Measurements from ENCODE around the gene PTS.
"Not testable (repeated sequence)": the region's sequence is repeated elsewhere in the genome, so short reads cannot be mapped to it uniquely, and the experiment has no call there.

PTS gene

GRCh38 chr11:112226062-112226830 lies at the start of gene PTS:
Gene PTS (plus strand): TSS chr11:112226428. CDS start chr11:112226444, 16 bp downstream.
- peak; percentile 91 for DNase-seq (ENCODE audit: low read depth)

- DNase-seq (ENCODE audit: low read depth) = no peak
These were observed 48.6 kb upstream of the PTS start for GRCh38 chr11:112177589-112177988.

DNA sequence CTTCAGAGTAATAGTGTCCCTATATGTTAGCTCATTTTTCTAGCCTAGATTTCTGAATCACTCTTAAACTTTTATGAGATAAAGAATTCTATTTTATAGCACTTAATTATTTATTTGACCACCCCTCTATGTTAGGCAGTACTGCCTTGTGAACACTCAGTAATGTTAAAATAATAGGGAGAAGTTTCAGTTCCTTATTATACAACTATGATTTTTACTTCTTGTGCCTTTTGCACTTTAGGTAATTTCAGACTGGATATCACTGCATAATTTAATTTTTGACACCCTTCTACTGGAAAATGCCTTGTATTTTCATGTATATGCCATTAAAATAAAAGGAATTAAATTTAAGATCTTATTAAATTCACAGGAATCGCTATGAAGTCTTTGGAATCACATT lies 47.8 kb upstream of the PTS start:
- no peak for DNase-seq (ENCODE audit: low read depth)

- no peak for DNase-seq (ENCODE audit: low read depth)
These were observed 47.3 kb upstream of the PTS start for GRCh38 chr11:112178936-112179335.

DNA sequence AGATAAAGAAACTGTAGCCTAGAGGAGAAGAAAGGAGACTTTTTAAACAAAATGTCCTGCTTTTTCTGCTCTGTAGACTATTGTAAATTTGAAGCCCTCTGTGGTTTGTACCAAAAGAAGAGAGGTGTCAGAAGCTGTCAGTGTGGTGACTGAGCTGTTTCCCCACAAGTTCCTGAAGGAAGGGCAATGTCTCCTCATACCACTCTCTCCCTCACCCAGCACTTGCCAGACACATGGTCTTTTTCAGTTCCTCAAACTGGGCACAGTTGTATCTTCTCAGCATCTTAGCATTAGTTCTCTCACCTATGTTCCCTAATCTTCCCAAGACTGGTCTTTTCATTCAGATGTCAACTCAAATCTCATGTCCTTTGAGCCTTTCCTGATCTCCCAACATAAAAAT lies 46.6 kb upstream of the PTS start:
- DNase-seq (ENCODE audit: low read depth) = no peak

DNA sequence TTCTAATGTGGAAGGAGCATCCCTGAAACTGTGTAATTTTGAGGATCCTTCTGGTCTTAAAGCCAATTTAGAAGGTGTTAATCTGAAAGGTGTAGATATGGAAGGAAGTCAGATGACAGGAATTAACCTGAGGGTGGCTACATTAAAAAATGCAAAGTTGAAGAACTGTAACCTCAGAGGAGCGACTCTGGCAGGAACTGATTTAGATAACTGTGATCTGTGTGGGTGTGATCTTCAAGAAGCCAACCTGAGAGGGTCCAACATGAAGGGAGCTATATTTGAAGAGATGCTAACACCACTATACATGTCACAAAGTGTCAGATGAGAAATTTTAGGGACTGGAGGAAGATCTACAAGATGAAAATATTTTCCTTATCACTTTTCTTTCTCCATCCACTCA lies 43.4 kb upstream of the PTS start:
- DNase-seq (ENCODE audit: low read depth) = no peak

- no peak for DNase-seq (ENCODE audit: low read depth)
These were observed 40.3 kb upstream of the PTS start for GRCh38 chr11:112185883-112186282.

DNA sequence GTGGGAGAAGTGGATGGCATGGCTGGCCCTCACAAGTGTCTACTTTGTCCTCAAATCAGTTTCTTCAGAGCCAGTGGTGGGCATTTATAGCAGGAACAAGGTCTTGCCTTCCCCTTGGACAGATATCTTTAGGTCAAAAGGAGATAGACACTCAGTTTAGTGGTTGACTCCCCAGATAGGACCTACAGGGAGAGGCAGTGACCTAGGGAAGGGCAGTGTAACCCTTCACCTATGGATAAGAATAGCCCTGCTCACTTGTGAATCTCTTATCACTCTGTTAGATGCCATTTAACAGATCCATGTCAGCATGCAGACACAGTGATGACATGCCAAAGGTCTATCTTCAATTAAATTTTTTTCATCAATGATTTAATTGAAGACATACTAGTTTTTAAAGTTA lies 39.9 kb upstream of the PTS start:
- no peak for DNase-seq (ENCODE audit: low read depth)

GRCh38 chr11:112195113-112195512 lies 31.1 kb upstream of the PTS start:
- DNase-seq (ENCODE audit: low read depth) = not testable (repeated sequence)

GRCh38 chr11:112195951-112196351 lies 30.3 kb upstream of the PTS start:
- no peak for DNase-seq (ENCODE audit: low read depth)

DNA sequence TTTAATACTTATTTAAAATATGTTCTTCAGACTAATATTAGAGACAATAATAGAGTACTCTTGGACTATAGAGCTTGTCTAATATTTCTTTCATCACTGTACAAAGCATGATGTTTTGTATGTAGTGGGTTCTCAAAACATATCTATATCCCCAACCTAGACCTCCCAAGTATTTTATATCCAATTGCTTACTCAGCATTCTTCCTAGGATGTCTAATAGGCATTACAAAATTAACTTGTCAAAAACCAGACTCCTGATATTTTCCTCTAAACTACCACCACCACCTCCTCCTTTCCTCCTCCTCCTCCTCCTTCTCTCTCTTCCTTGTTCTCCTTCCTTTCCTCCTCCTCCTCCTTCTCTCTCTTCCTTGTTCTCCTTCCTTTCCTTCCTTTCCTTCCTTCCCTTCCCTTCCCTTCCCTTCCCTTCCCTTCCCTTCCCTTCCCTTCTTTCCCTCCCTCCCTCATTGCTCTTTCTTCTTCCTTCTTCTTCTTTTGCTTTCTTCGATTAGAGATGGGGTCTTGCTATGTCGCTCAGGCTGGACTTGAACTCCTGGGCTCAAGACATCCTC lies 29.6 kb upstream of the PTS start:
- DNase-seq (ENCODE audit: low read depth) = no peak

GRCh38 chr11:112199101-112199500 lies 27.1 kb upstream of the PTS start:
- not testable (repeated sequence) for DNase-seq (ENCODE audit: low read depth)

DNA sequence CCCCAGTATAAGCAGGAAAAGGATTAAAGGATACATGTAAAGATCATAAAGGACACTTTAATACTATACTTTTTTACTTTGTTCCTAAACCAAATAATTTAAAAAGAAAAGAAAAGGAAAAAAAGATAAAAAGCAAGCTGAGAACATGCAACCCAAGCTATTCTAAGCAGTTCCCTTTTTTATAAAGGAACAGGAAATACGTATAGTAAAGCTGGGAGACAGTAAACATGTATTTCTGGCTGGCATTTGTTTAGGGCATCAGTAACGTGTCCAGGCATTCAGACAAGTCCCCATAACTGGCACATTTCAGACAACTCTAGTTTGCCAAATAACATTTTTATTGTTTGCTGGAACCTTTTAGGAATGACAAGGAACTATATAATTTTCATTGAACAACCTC lies 26.0 kb upstream of the PTS start:
- DNase-seq (ENCODE audit: low read depth) = no peak

DNA sequence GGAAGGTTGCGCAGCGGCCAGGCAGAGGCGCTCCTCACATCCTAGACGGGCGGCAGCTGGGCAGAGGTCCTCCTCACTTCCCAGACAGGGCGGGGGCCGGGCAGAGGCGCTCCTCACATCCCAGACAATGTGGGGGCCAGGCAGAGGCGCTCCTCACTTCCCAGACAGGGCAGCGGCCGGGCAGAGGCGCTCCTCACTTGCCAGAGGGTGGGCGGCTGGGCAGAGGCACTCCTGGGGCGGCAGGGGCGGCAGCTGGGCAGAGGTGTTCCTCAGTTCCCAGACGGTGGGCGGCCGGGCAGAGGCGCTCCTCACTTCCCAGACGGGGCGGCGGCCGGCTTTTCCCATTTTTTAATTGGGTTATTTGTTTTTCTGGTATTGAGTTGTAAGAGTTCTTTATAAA lies 20.2 kb upstream of the PTS start:
- DNase-seq (ENCODE audit: low read depth) = no peak

DNA sequence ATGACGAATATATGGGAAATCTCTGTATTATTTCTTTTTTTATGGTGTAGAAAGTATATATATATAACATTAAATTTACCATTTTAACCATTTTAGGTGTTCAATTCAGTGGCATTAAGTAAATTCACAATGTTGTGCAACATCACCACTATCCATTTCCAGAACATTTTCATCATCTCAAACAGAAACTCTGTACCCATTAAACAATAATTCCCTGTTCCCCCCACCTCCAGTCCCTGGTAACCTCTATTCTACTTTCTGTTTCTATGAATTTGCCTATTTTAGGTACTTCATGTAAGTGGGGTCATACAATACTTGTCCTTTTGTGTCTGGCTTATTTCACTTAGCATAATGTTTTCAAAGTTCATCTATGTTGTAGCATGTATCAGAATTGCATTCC lies 15.3 kb upstream of the PTS start:
- DNase-seq (ENCODE audit: low read depth) = no peak

GRCh38 chr11:112211536-112211935 lies 14.7 kb upstream of the PTS start:
- DNase-seq (ENCODE audit: low read depth) = no peak

GRCh38 chr11:112212290-112212689 lies 13.9 kb upstream of the PTS start:
- DNase-seq (ENCODE audit: low read depth) = peak; percentile 25

GRCh38 chr11:112212710-112213109 lies 13.5 kb upstream of the PTS start:
- DNase-seq (ENCODE audit: low read depth) = no peak

GRCh38 chr11:112213753-112214152 lies 12.5 kb upstream of the PTS start:
- DNase-seq (ENCODE audit: low read depth) = peak; percentile 12

DNA sequence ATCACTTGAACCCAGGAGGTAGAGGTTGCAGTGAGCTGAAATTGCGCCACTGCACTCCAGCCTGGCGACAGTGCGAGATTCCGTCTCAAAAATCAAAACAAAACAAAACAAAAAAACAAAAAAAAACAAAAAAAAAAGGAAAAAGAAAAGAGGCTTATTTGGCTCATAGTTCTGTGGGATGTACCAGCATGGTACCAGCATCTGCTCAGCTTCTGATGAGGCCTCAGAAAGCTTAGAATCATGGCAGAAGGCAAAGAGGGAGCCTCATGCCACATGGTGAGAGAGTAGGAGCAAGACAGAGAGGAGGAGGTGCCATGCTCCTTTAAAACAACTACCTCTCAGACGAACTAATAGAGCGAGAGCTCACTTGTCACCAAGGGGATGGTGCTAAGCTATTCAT lies 10.6 kb upstream of the PTS start:
- DNase-seq (ENCODE audit: low read depth) = no peak

DNA sequence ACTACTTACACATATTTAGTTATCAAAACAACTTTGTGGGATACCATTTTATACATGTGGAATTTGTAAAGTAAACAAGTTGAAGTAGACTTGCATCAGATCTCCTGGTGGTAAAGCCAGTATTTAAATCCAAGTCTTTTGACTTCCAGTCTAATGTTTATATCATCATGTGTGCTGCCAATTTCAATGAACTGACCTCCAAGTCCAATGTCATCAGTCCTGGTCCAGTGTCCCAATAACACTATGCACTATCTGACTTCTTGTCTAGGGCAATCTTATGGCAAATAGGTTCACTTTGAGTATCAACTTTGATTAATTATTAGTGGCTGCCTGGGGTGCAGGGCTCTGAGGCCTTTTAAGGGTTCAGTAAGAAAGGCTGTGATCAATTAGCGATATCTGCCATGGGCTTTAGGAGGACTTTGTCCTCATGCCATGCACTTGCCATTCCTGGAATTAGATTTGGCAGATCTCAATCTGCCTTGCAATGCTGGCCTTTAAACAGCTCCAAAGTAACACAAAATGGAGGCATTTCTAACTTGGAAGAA lies 9.6 kb upstream of the PTS start:
- DNase-seq (ENCODE audit: low read depth) = peak; percentile 34

DNA sequence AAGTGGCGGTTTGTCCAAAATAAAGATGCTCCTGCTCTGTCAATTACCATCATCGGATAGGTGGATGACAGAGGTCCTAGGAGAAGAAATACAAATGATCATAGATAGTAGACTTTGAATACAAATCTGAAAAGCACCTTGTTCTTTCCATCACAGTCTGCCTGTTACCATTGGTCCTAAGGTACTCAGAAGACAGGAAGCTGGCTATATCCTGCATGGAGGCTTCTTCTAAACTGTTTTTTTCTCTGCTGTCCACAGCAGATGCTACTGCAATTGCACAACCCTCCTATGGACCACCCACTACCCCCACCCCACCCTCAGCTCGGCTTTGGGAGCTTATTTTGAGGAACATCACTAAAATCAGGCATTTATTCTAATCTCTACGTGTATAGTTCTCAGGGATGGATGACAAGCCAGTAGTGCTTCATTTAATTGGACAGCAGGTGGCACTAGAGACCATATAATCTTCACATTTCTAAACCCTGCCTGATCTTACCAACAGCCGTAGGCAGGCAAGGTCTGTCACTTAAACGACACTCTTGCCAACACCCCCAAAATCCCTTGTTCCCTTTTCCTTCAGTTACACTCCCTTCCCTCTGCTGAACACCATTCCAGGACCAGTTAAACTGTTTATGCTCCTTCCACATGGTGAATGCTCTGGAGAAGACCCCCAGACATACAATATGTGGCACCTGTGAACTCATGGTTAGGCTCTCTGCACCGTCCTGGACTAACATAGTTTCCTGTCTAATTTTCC lies 6.6 kb upstream of the PTS start:
- DNase-seq (ENCODE audit: low read depth) = peak; percentile 72

GRCh38 chr11:112221274-112221835 lies 4.9 kb upstream of the PTS start:
- no peak for DNase-seq (ENCODE audit: low read depth)
